D721Med (cell line): Measurements from ENCODE around the gene NUDCD2.
A peak's percentile ranks its signal among the peaks of the same experiment; 100 is the strongest.

Source experiments
- DNase-seq: peaks from one replicate; pipeline ENCODE4 v3.0.0; 2011; ENCODE audit warnings: low spot score; ENCODE audit not compliant: insufficient read length
- FAIRE-seq: peaks from 2 replicates; lab custom pipeline; 2011; peaks lifted over from hg19 to GRCh38; lab: Jason Lieb, UNC
- CTCF ChIP-seq: IDR thresholded peaks from 2 replicates; pipeline ENCODE4 v1.5.1; 2012; ENCODE audit warnings: mild to moderate bottlenecking, control low read depth; ENCODE audit not compliant: insufficient read depth; ENCODE audit errors: missing control alignments

The NUDCD2 gene

GRCh38 chr5:163459819-163460561 is at the start of gene NUDCD2:
TSS of gene NUDCD2 (minus strand) at chr5:163460102. CDS start at chr5:163460050, 52 bp downstream.
- peak; percentile 17 for TF ChIP-seq CTCF
- no peak for DNase-seq
- FAIRE-seq: peak; percentile 53

- DNase-seq: no peak
- no peak for FAIRE-seq
- no peak for TF ChIP-seq CTCF
Observed at GRCh38 chr5:163509291-163509951, 49.5 kb upstream of the NUDCD2 start.

- FAIRE-seq (no peak), DNase-seq (no peak)
- TF ChIP-seq CTCF: no peak
Observed at GRCh38 chr5:163508753-163509152, 48.9 kb upstream of the NUDCD2 start.

GRCh38 chr5:163506726-163507125 is 46.8 kb upstream of the NUDCD2 start:
- FAIRE-seq (no peak), DNase-seq (no peak)
- TF ChIP-seq CTCF: no peak

GRCh38 chr5:163506095-163506457 is 46.2 kb upstream of the NUDCD2 start:
- DNase-seq (no peak), FAIRE-seq (no peak)
- no peak for TF ChIP-seq CTCF

GRCh38 chr5:163505368-163506094 is 45.6 kb upstream of the NUDCD2 start, which contains the start of gene MAT2B:
TSS of gene MAT2B (plus strand) at chr5:163505619. CDS start at chr5:163505687, 68 bp downstream.
- FAIRE-seq: no peak
- peak; percentile 60 for DNase-seq
- TF ChIP-seq CTCF: peak; percentile 42
